ENCODE results near the gene SHC4.
"Not testable (repeated sequence)": the region's sequence is repeated elsewhere in the genome, so short reads cannot be mapped to it uniquely, and the experiment has no call there.

DNA sequence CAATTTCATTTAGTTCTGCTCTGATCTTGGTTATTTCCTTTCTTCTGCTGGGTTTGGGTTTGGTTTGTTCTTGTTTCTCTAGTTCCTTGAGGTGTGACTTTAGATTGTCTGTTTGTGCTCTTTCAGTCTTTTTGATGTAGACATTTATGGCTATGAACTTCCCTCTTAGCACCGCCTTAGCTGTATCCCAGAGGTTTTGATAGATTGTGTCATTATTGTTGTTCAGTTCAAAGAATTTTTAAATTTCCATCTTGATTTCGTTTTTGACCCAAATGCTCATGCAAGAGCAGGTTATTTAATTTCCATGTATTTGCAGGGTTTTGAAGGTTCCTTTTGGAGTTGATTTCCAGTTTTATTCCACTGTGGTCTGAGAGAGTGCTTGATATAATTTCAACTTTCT, 53.2 kb downstream of the SHC4 start:
- TF ChIP-seq, protein P1, sequence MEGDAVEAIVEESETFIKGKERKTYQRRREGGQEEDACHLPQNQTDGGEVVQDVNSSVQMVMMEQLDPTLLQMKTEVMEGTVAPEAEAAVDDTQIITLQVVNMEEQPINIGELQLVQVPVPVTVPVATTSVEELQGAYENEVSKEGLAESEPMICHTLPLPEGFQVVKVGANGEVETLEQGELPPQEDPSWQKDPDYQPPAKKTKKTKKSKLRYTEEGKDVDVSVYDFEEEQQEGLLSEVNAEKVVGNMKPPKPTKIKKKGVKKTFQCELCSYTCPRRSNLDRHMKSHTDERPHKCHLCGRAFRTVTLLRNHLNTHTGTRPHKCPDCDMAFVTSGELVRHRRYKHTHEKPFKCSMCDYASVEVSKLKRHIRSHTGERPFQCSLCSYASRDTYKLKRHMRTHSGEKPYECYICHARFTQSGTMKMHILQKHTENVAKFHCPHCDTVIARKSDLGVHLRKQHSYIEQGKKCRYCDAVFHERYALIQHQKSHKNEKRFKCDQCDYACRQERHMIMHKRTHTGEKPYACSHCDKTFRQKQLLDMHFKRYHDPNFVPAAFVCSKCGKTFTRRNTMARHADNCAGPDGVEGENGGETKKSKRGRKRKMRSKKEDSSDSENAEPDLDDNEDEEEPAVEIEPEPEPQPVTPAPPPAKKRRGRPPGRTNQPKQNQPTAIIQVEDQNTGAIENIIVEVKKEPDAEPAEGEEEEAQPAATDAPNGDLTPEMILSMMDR (IDR thresholded peaks at IDR 0.05): not testable (repeated sequence)
- TF ChIP-seq ZFX (IDR thresholded peaks at IDR 0.05; ENCODE audit: borderline replicate concordance): not testable (repeated sequence)

Measured in 22Rv1 (cell line).